Nucleus accumbens (tissue), 56 donors: ENCODE results near the gene BPIFB2.

Experiments used
- DNase-seq, 56 donors: peaks; one replicate each; lab custom pipeline; 2025; lab: John Stamatoyannopoulos, UW

BPIFB2 gene

DNA sequence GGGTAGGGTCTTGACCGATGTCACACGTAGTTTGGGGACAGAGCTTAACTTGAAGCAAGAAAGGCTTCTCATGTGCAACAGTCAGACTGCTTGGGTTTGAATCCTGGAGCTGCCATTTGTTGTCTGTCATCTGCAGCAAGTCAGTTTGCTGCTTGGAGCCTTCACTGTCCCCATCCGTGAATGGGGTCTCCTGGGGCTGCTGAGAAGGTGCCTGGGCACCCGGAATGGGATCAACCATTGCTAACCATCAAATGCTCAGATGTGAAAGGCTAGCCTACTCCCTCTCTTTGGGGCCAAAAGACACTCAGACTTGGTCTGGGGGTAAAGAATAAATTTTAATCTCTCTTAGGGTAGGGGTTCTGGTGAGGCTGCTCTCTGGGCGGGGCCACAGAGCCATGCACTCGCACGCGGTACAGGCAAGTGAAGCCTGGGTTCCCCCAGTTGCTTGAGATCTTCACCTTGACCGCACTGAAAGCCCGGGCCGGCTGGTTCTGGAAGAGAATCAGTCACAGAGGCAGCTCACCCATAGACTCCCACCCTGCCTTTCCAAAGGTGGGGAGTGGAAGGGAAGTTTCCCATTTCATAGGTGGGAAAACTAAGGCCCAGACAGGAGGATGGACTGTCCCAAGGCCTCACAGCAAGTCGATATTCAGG is 23.9 kb upstream of the BPIFB2 start:
- DNase-seq, result peak in 2 of 56 donors; percentile 33 to 43

DNA sequence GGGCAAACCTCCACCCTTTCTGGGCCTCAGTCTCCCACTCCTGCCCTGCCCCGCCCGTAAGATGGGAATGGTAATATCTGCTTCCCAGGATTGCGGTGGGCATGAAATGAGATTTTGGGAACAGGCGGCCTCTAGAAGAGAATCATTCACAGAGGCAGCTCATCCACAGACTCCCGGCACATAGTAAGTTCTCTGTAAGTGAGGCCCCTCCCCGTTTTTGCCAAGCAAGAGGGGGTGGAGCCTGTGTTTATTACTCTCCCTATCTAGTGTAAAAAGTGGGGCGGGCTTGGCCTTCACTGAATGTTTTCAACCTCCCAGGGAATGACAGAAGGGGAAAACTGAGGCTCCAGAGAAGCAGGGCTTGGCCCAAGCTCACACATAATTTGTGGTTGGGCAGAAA is 23.3 kb upstream of the BPIFB2 start:
- peak in 49 of 56 donors; percentile 14 to 88 (median 52) for DNase-seq

DNA sequence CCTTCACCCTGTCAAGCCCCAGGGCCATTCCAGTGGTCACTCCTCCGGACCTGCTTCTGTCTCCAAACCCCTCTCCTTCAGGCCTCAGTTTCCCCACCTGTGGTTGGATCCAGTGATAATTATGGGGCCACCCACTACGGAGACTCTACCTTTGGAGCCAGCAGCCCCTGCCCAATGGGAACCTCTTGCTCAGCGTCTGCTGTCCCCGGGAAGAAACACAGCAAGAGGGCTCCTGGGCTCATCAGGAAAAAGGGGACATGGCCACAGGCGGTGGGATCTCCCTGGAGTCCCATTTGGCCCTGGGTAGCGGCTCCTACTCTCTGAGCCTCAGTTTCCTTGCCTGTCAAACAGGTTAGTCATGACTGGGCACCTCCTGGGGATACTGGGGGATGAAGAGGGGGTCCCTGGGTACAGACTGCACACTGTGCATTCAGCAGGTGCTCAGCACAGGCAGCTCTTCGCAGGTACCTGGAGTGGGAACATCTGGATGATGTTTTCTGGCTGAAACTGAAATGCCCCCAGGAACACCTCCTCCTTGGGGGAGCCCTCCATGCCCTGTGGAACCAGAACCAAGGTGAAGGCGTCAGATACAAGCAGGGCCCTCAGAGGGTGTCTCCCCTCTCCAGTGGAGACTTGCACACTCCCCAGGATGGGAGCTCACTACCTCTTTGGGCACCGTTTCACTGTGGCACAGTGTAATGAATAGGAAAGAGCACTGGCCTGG is 22.7 kb upstream of the BPIFB2 start:
- DNase-seq, result no peak

DNA sequence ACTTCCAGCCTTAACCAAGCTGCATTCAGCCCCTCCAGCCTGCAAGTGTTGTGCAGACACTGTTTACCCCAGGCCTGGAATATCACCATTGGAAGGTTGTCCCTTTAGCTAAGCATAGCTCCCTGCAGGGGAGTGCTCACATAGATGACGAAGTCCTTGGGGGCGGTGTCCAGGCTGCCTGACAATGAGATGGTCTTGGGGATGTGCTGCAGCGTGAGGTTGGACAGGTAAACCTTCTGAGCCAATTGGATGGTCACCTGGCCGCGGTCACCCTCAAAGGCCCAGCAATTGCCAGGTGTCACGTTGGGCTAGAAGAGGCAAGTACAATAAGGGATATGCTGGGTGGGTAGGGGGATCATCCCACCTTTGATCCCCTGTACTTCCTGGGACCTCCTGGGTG is 21.9 kb upstream of the BPIFB2 start:
- DNase-seq, result no peak

DNA sequence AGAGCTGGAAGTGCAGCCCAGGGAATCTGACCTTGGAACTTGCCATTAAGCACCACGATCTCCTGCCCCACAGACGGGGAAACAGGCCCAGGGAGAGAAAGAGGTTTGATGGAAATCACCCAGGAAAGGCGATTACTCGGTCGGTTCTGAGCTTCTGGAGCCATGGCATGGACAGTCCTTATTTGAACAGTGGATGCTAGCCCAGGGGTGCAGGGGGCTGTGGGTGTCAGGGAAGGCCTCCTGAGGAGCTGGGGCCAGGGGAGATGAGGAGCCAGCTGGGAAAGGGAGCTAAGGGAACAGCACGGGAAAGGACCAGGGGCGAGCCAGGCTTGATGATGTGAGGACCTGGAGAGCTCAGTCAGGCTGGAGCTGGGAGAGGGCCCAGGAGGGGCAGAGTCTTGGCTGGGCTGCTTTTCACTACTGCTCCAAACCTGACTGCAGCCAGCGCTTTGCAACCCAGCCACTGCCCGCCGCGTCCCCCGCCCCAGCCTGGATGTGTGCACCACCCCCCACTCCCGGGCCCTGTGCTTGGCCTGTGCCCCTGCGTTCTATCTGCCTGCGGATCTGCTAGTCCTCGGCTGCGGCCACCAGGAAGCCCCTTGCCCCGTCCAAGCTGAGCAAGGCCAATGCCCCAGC is 21.1 kb upstream of the BPIFB2 start:
- peak in 19 of 56 donors; percentile 8 to 53 (median 31) for DNase-seq

DNA sequence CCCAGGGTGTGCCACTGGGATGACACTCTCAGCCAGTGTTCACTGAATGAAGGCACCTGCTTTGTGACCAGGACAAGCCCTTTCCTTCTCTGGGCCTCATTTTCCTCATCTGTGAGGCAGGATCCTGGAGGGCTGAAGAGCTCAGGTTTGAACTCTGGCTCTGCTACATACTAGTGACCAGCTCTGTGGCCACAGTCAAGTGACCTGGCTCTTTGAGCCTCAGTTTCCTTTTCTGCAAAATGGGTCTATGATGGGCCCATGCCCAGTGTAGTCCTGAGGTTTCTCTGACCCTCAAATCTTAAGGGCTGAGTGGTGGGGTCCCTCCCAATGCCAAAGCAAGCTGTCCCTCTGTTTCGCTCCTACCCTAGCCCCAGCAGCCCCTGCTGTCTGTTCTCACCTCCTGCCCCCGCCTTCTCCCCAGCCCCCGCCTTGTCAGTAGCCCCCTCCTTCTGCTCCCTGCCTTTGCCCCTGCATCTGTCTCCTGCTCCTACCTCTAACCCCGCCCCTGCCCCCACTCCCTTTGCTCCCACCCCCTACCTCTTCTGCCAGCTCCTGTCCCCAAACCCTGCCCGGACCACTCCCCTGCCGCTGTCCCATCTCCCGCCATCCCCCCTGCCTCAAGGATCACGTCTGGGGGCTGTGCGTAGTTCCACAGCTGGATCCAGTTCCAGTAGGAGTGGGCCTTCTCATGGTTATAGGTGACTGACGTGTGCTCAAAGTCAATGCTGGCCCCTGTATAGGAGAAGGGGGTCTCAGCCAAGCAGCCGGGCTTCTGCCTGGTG is 20.3 kb upstream of the BPIFB2 start:
- DNase-seq, result no peak

DNA sequence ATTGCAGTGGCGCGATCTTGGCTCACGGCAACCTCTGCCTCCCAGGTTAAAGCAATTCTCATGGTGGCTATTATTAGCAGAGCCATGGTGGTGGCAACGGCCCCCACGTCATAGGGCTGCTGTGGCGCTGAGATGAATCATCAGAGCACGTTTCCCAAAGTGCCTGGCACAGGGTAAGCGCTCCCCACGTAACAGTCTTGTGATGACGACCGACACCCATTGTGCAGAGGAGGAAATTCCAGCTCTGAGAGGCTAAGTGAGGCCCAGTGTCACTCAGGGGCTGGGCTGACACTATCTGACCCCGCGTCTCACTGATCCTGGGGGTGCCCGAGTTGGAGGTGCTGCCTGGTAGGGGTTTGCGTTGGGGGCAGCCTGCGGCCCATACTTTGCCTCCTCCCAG is 19.5 kb upstream of the BPIFB2 start:
- no peak for DNase-seq

DNA sequence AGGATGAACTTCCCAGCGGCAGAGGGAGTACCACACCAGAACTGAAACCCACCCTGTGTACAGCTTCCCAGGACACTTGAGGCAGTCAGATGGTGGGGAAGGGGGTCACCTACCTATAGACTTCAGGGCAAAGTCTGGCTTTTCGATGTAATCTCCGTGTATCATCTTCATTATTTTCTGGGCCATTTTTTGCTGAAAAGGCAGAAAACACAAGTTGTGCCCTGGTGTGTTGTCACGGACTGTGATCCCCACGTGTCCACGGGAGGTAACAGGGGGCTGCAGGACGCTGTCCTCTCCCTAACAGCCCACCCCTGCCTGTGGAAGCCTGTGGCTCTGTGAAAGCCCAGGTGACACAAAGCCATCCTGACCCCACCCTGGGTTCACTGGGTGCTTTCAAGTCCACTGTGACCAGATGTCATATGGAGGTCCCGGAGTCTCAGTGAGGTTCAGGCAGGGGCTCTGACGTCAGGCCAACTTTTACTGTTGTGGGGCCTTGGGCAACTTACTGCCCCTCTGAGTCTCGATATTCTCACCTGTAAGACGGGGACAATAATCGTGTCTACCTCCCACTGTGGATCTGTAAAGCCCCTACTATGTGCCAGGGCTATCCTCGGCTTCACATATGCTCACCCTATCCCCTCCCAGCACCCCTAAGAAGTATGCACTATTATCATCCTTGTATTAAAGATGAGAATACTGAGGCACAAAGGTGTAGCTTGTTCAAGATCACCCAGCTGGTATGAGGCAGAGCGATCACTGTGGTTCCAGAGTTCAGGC is 17.8 kb upstream of the BPIFB2 start:
- DNase-seq, result no peak

DNA sequence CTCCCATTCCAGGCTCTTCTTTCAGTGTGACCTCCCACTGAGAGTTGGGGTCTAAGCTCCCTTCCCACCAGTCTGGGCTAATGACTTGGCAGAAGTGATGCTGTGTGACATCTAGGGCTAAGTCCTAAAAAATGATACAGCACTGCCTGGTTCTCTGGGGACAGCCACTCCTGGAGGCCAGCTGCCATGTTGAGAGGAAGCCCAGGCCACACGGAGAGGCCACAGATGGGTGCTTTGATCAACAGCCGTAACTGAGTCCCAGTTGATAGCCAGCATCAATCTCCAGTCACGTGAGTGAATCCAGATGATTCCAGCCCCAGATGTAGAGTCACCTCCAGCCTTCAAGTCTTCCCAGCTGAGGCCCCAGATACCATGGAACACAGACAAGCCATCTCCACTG is 17.1 kb upstream of the BPIFB2 start:
- DNase-seq, result no peak

DNA sequence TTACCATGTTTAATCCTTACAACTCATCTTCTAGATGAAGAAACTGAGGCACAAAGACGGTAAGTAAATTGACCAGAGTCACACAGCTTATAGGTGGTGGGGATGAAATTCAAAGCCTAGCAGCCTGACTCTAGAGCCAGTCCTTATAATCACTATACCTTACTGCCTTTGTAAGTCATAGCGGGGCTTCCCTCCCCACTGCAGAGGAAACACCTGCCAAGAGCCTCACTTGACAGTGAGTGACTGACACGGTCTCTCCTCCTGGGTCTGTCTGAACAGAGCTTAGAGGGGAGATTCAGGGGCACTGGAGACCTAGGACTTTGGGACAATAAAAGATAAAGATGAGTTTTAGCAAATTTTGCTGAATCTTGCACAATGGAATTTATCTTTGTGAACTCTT is 16.1 kb upstream of the BPIFB2 start:
- DNase-seq, result no peak

DNA sequence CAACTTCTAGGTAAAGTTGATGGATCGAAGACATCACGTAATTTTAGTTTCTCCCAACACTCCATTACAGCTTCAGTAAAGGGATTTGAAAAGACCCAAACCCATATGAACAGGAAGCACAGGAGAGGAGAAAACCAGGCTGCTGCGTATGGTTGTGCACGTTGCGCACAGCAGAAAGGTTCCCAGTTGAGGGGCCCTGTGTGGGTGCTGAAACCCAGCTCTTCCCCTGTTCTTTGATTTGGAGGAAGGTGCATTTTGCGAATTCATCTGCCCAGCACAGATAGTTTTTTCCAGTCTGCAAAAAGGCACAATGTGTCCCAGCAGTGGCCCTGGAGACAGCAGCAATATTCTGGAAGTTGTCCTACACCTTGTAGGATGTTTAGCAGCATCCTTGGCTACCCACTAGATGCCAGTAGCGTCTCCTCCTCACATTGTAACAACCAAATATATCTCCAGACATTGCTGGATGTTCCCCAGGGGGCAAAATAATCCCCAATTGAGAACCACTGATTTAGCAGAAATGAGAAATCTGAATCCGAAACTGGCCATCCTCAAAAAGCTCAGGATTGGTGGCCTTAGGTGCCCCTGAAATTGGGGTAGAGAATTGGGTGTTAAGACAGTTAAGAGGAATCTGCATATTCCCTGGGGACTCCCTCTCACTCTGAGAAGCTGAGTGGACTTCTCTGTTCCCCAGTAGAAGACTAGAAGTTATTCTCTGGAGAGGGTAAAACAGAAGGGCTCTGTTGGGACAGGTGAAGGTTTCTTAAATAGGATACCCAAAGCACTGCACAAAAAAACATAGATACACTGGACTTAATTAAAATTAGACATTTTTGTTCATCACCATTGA is 15.5 kb upstream of the BPIFB2 start:
- DNase-seq, result no peak

DNA sequence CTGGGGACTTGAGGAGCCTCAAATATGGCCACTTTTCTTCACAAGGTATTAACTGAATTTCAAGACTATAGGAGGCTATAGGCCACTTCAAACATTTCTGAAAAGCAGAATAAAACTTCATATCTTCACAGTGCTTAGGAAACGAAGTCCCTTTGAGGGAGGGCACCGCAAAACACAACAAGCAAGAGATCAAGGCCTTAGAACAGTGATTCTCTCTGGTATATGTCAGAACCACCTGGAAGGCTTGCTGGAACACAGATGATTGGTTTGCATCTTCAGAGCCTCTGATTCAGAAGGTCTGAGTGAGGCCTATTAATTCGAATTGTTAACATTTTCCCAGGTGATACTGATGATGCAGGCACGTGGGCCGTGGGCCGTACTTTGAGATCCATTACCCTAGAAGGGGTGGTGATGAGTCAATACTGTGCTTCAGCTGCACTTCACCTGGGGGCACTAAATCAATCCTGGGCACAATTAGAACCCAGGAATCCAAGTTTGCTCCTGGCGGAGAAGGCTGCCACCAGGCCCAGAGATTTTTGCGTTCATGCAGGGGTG is 13.9 kb upstream of the BPIFB2 start:
- DNase-seq, result no peak

DNA sequence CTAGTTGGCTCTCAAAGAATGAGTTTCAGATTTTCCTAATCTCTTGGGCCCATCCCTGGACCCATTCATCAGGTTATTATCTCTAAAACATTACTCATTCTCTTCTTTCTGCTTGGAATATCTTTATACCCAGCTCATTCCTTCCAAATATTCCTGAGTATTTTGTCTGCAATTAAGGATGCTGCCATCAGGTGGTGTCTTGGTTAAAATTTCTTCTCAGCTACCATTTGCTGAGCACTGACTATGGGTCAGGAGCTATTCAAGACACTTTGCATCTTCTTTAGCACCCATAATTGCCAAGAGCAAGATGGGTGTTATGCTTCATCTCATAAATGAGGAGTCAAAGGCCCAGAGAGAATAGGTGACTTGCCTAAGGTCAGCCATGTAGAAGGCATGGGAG is 11.7 kb upstream of the BPIFB2 start:
- no peak for DNase-seq

DNA sequence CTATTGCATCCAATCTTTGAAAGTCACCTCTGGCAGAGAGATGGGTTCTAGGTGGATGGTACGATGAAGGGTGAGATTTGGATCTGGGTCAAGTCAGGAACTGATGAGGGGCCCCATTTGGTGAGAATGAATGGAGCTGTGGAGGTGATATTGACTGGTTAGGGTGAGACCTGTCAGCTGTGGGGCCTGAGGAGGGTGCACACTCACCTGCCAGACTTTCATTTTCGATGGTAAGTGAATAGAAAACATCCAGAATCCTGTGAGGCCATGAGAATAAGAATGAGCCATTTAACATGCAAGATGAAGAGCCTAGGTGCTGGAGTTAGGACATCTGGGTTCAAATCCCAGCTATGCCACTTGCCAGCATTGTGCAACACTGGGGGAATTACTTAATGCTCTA is 10.1 kb upstream of the BPIFB2 start:
- no peak for DNase-seq

DNA sequence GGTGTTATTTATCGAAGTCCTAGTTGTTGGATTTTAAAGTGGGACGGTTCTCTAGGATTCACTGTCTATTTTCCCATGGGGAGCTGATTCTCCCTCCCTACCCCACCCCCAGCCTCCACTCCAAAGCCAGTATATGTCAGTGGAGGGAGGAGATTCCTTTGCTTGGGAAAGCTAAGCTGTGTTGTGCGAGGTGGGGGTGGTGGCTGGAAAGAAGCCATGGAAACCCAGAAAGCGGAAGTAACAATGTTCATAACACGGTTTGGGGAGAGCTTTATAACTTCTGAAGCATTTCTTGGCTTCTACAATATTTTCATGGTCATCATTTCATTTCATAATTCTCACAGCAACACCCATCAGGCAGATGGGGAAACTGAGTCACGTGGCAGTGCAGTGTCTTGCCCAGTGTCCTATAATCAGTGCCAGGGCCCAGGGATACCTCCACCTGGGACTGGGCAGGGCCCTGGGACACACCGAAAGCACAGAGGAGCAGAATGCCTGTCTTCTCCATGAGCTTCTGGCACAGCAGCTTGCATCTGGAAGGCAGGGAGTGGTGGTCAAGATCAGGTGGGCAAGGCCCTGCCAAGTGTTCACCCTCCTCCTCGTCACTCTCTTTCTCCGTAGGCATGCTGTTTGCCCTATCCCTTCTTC is 7.8 kb upstream of the BPIFB2 start:
- DNase-seq, result no peak

DNA sequence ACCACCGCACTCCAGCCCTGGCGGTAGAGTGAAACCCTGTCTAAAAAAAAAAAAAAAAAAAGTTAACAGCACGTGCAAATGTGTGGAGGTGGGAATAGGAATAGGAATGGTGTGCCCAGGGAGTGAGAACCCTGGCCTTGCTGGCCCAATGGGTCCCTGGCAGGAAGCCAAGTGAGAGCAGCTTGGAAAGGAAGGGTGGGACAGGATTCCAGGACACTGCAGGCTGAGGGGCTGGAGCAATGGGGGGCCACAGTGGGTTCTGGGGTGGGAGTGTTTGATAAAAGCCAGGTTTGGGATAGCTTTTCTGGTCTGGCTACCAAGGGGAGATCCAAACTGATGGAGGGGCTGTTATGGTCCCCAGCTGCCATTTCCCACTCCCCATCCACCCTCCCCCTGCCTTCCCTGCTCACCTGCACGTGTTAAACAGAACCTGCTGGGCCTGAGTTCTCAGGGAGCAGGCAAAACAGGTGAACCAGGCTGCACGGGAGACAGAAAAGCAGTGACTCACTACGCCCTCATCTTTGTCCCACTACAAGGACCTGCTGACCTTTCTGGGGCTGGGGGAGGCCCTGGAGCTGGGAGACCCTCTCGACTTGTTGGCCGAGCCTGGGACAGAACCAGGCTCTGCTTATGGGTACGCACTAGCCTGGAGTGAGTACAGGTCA is 6.6 kb upstream of the BPIFB2 start:
- no peak for DNase-seq

DNA sequence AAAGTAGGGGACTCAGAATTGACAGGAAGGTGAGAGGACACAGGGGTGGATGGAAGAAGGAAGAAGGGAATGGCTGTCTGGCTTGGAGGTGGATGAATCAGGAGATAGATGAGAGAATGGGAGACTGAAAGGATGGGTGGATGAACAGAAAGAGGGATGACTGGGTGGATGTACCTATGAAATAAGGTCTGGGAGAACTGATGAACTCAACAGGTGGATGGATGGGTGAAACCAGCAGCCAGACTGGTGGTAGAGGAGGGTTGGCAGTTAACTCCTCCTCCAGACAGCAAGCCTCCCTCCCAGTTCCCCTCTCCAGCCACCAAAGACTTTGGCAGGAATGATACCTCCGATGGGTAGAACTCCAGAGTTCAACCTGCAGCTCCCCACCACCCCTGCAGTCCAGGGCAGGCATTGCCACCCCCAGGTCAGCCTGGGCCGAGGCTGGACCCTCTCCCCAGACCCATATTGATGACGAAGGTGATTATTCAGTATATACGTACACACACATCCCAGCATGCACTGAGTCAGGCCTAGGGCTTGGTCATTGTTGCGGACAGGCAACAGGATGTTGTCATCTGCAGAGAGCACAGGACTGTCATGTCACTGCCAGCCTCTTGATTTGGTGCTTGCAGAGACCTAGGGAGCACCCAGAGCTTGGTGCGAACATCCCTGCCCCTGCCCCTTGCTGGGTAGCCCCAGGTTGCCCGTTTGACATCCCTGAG is 5.3 kb upstream of the BPIFB2 start:
- DNase-seq, result no peak
